Activated CD4-positive, alpha-beta T cell treated with anti-CD3 and anti-CD28 coated beads for 36 hours (primary cell): ENCODE data around the gene RASAL1. TPM values are rescaled to one million over a fixed set of nuclear protein-coding genes. Genes with fewer than 3 reads are reported as not detected.

Source experiments
- ATAC-seq: fragments of 200-7000 bp; cut with Tn5 transposase; one replicate; pipeline ENCODE4 v1.10.0; 2021; ENCODE audit warnings: mild to moderate bottlenecking, moderate library complexity
- CTCF ChIA-PET: fragments of 350-600 bp; sonication (Branson Sonifier 250); formaldehyde crosslinking; loops from one replicate; lab custom pipeline; 2021; ENCODE audit warnings: antibody characterized with exemption; lab: Charles Lee
- POLR2A ChIA-PET: fragments of 350-600 bp; sonication (Branson Sonifier 250); formaldehyde crosslinking; loops from one replicate; lab custom pipeline; 2021; ENCODE audit warnings: antibody characterized with exemption, inconsistent platforms; lab: Charles Lee
- DNase-seq: peaks from one replicate; pipeline ENCODE4 v3.0.0-alpha.2; 2020
- H3K27ac Mint-ChIP-seq: one replicate; pipeline ENCODE4 v1.8.0; 2021; ENCODE audit warnings: mixed read lengths
- H3K27me3 Mint-ChIP-seq: one replicate; pipeline ENCODE4 v1.8.0; 2021; ENCODE audit warnings: mixed read lengths
- H3K36me3 Mint-ChIP-seq: one replicate; pipeline ENCODE4 v1.8.0; 2021; ENCODE audit warnings: low read depth, mixed read lengths
- H3K4me1 Mint-ChIP-seq: one replicate; pipeline ENCODE4 v1.8.0; 2021; ENCODE audit warnings: mixed read lengths
- H3K4me3 Mint-ChIP-seq: one replicate; pipeline ENCODE4 v1.8.0; 2021; ENCODE audit warnings: mild to moderate bottlenecking, moderate library complexity, mixed read lengths
- H3K9me3 Mint-ChIP-seq: one replicate; pipeline ENCODE4 v1.8.0; 2021; ENCODE audit warnings: low read depth, mixed read lengths
- intact Hi-C, 2 experiments: fragments of 100-400 bp; cut with DNase I in 1 of 2; cut with micrococcal nuclease in 1 of 2; formaldehyde crosslinking; loops; one replicate each; pipeline versions ENCODE4 v1.14.2 to v1.15.1; 2022 to 2024; cut with DNase I, micrococcal nuclease
- total RNA-seq, 2 experiments: library from RNA; stranded (reverse); gene quantifications; one replicate each; pipeline ENCODE4 v1.2.3, GENCODE V29; 2021

Gene RASAL1
- total RNA-seq, 2 experiments from 2014 or later = 9.0 to 10.6 TPM

DNA sequence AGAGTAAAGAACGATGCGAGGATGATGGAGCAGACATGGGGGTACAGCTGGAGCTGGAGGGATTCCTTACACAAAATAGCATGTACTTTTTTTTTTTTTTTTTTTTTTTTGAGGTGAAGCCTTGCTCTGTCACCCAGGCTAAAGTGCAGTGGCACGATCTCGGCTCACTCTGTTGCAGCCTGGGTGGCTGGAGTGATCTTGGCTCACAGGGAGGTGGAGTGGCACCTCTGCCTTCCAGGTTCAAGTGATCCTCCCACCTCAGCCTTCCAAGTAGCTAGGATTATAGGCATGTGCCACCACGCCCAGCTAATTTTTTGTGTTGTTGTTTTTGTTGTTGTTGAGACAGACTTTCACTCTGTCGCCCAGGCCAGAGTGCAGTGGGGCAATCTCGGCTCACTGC is 5.1 kb upstream of the RASAL1 start:
- Mint-ChIP-seq H3K9me3 (no peaks in the 10 kb centered on the region), H3K27me3 (no peaks in the 10 kb centered on the region), H3K4me3 (no peak overlapping the region), H3K4me1 (peaks cover 21% of the 10 kb centered on the region), H3K36me3 (no peaks in the 10 kb centered on the region), H3K27ac (no peak overlapping the region)
- ATAC-seq = no peak
- CTCF ChIA-PET = interaction anchor here (0.8 kb wide), 1 partner anchor 31 kb away, joined by 3 read pairs; no protein-coding TSS in a partner anchor
- POLR2A ChIA-PET = interaction anchor here (0.6 kb wide), 1 partner anchor 120 kb away, joined by 3 read pairs; no protein-coding TSS in a partner anchor
- DNase-seq = no peak
- intact Hi-C loops = no loop called here

- intact Hi-C loops = no loop called here
- DNase-seq (no peak), ATAC-seq (no peak)
- H3K4me1 Mint-ChIP-seq = peaks cover 23% of the 10 kb centered on the region
- ChIA-PET CTCF (interaction anchor here (0.6 to 6.4 kb wide), 6 partner anchors 14 to 146 kb away, joined by 3 to 57 read pairs (median 4); no protein-coding TSS in a partner anchor), POLR2A (no interaction called here)
- no peak overlapping the region for H3K27ac Mint-ChIP-seq
- no peak overlapping the region for H3K4me3 Mint-ChIP-seq
- H3K9me3 Mint-ChIP-seq = no peaks in the 10 kb centered on the region
- no peaks in the 10 kb centered on the region for H3K27me3 Mint-ChIP-seq
- H3K36me3 Mint-ChIP-seq = no peaks in the 10 kb centered on the region
These were observed 3.3 kb upstream of the RASAL1 start for GRCh38 chr12:113138826-113139225.

- H3K27me3 Mint-ChIP-seq = no peaks in the 10 kb centered on the region
- POLR2A ChIA-PET = interaction anchor here (0.6 kb wide), 1 partner anchor 156 kb away, joined by 5 read pairs; no protein-coding TSS in a partner anchor
- no peak overlapping the region for H3K4me3 Mint-ChIP-seq
- no peaks in the 10 kb centered on the region for H3K36me3 Mint-ChIP-seq
- H3K27ac Mint-ChIP-seq = no peak overlapping the region
- CTCF ChIA-PET = interaction anchor here (0.5 to 6.4 kb wide), 7 partner anchors 15 to 829 kb away, joined by 3 to 57 read pairs (median 4); no protein-coding TSS in a partner anchor
- ATAC-seq (no peak), DNase-seq (no peak)
- no peaks in the 10 kb centered on the region for H3K9me3 Mint-ChIP-seq
- intact Hi-C loops = loop anchor here (2.0 kb wide), 2 partner anchors 15 to 1295 kb away; partner anchors contain the start of gene MAPKAPK5 (in 1 of the 2)
- H3K4me1 Mint-ChIP-seq = peaks cover 23% of the 10 kb centered on the region
These were observed 2.6 kb upstream of the RASAL1 start for GRCh38 chr12:113137861-113138783.

- POLR2A ChIA-PET = interaction anchor here (0.6 kb wide), 1 partner anchor 157 kb away, joined by 5 read pairs; no protein-coding TSS in a partner anchor
- Mint-ChIP-seq H3K36me3 (no peaks in the 10 kb centered on the region), H3K27me3 (no peaks in the 10 kb centered on the region), H3K4me3 (no peak overlapping the region), H3K9me3 (no peaks in the 10 kb centered on the region), H3K4me1 (peaks cover 18% of the 10 kb centered on the region), H3K27ac (peak overlapping the region; percentile 92)
- ATAC-seq (no peak), DNase-seq (no peak)
- intact Hi-C loops = loop anchor here (2.0 kb wide), 2 partner anchors 16 to 1294 kb away; partner anchors contain the start of gene MAPKAPK5 (in 1 of the 2)
- CTCF ChIA-PET = interaction anchor here (0.8 to 6.4 kb wide), 2 partner anchors 16 to 41 kb away, joined by 3 to 57 read pairs; no protein-coding TSS in a partner anchor
These were observed 1.5 kb upstream of the RASAL1 start for GRCh38 chr12:113136990-113137511.

DNA sequence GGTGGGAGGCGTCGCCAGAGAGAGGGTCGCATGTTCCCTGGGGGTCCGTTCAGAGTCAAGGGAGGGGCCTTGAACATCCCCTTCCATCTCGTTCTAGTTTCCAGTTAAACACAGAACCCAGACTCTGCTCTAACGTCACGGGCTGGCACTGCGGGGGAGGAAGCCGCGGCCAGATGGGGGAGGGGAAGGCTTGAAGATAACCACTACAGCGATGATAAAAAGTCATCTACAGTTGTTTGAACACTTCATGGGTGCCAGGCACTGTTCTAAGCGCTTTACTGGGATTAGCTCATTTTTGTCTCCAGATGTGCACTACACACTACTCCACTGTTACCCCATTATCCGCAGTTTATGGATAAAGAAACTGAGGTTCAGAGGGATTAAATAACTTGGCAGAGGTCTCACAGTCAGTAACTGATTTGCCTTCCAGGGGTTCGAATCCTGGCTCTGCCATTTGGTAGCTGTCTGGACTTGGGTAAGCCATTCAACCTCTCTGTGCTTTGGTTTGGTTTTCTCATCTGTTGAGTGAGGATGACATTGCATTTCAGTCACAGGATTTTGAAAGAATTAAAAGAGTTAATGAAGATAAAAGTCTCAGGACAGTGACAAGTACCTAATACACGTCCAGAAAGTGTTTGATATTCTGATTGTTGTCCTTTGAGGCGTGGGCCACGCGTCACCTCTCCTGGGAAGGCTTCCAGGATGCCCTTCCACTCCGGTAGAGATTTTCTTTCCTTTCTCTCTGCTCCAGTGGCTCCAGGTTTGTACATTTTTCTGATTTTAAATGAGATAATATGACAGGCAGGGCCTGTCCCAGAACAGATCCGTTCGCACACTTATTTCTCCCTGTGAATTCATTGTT is 798 bp upstream of the RASAL1 start:
- H3K36me3 Mint-ChIP-seq = no peaks in the 10 kb centered on the region
- ChIA-PET POLR2A (interaction anchor here (0.6 kb wide), 2 partner anchors 17 to 49 kb away, joined by 3 to 4 read pairs; partner anchors contain the start of gene DDX54), CTCF (interaction anchor here (0.7 to 6.4 kb wide), 5 partner anchors 17 to 137 kb away, joined by 3 to 57 read pairs (median 3); no protein-coding TSS in a partner anchor)
- H3K27me3 Mint-ChIP-seq = no peaks in the 10 kb centered on the region
- H3K27ac Mint-ChIP-seq = peak overlapping the region; percentile 92
- no peaks in the 10 kb centered on the region for H3K9me3 Mint-ChIP-seq
- intact Hi-C loops = loop anchor here (2.0 kb wide), 2 partner anchors 16 to 1294 kb away; partner anchors contain the start of gene MAPKAPK5 (in 1 of the 2)
- H3K4me1 Mint-ChIP-seq = peaks cover 16% of the 10 kb centered on the region
- peak overlapping the region; percentile 73 for H3K4me3 Mint-ChIP-seq
- peak; percentile 91 for DNase-seq
- peak; percentile 78 for ATAC-seq

DNA sequence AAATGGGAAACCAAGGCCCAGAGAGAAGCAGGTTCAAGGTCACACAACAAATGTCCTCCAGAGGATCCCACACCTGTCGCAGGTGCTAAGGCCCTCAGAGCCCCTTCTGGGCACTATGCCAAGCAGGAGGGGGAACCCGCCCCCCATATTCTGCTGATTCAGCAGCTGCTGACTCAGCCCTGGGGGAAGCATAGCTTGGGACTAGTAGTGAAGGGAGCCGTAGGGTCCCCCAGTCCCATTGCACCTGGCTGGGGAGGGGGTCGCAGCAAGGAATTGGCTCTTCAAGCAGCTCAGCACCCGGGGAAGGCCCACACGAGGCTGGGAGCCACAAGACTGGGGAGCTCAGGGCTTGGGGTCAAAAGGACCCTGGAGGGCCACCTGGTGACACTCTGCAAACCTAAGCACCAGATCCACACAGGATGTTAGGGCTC is 1.0 kb downstream of the RASAL1 start:
- no peak for ATAC-seq

GRCh38 chr12:113134071-113134470 is 1.5 kb downstream of the RASAL1 start:
- intact Hi-C loops = loop anchor here in 1 of 2 experiments (2.0 kb wide), 1 partner anchor 35 kb away; no protein-coding TSS in a partner anchor
- no peaks in the 10 kb centered on the region for H3K27me3 Mint-ChIP-seq
- no peak for ATAC-seq
- H3K4me1 Mint-ChIP-seq = peaks cover 19% of the 10 kb centered on the region
- DNase-seq = no peak
- CTCF ChIA-PET = interaction anchor here (0.5 to 6.4 kb wide), 7 partner anchors 9 to 291 kb away, joined by 3 to 57 read pairs (median 3); no protein-coding TSS in a partner anchor
- POLR2A ChIA-PET = no interaction called here
- H3K27ac Mint-ChIP-seq = no peak overlapping the region
- H3K36me3 Mint-ChIP-seq = no peaks in the 10 kb centered on the region
- H3K4me3 Mint-ChIP-seq = peak overlapping the region; percentile 73
- H3K9me3 Mint-ChIP-seq = no peaks in the 10 kb centered on the region

More for the DNA sequence above, 1.0 kb downstream of the RASAL1 start:
- no peaks in the 10 kb centered on the region for H3K27me3 Mint-ChIP-seq
- H3K4me1 Mint-ChIP-seq = peaks cover 18% of the 10 kb centered on the region
- POLR2A ChIA-PET = no interaction called here
- no peaks in the 10 kb centered on the region for H3K36me3 Mint-ChIP-seq
- H3K9me3 Mint-ChIP-seq = no peaks in the 10 kb centered on the region
- intact Hi-C loops = loop anchor here in 1 of 2 experiments (2.0 kb wide), 1 partner anchor 36 kb away; no protein-coding TSS in a partner anchor
- CTCF ChIA-PET = interaction anchor here (0.5 to 6.4 kb wide), 8 partner anchors 14 to 267 kb away, joined by 3 to 57 read pairs (median 4); no protein-coding TSS in a partner anchor
- peak overlapping the region; percentile 73 for H3K4me3 Mint-ChIP-seq
- no peak for DNase-seq
- H3K27ac Mint-ChIP-seq = peak overlapping the region; percentile 47

- no peak overlapping the region for H3K4me3 Mint-ChIP-seq
- H3K36me3 Mint-ChIP-seq = no peaks in the 10 kb centered on the region
- intact Hi-C loops = loop anchor here in 1 of 2 experiments (2.0 kb wide), 1 partner anchor 35 kb away; no protein-coding TSS in a partner anchor
- POLR2A ChIA-PET = no interaction called here
- CTCF ChIA-PET = interaction anchor here (0.6 to 2.4 kb wide), 5 partner anchors 9 to 292 kb away, joined by 3 to 7 read pairs (median 3); no protein-coding TSS in a partner anchor
- H3K4me1 Mint-ChIP-seq = peaks cover 19% of the 10 kb centered on the region
- no peak overlapping the region for H3K27ac Mint-ChIP-seq
- ATAC-seq (no peak), DNase-seq (no peak)
- H3K27me3 Mint-ChIP-seq = no peaks in the 10 kb centered on the region
- no peaks in the 10 kb centered on the region for H3K9me3 Mint-ChIP-seq
These were observed 1.9 kb downstream of the RASAL1 start for GRCh38 chr12:113133666-113134065.

GRCh38 chr12:113133036-113133435 is 2.5 kb downstream of the RASAL1 start:
- DNase-seq (no peak), ATAC-seq (no peak)
- ChIA-PET CTCF (interaction anchor here (1.0 to 2.4 kb wide), 3 partner anchors 10 to 292 kb away, joined by 3 to 7 read pairs (median 4); no protein-coding TSS in a partner anchor), POLR2A (no interaction called here)
- H3K4me3 Mint-ChIP-seq = no peak overlapping the region
- H3K4me1 Mint-ChIP-seq = peaks cover 19% of the 10 kb centered on the region
- no peaks in the 10 kb centered on the region for H3K36me3 Mint-ChIP-seq
- no peaks in the 10 kb centered on the region for H3K27me3 Mint-ChIP-seq
- no peaks in the 10 kb centered on the region for H3K9me3 Mint-ChIP-seq
- intact Hi-C loops = no loop called here
- no peak overlapping the region for H3K27ac Mint-ChIP-seq

GRCh38 chr12:113131556-113131955 is 4.0 kb downstream of the RASAL1 start:
- no peaks in the 10 kb centered on the region for H3K9me3 Mint-ChIP-seq
- no peak for ATAC-seq
- H3K4me3 Mint-ChIP-seq = no peak overlapping the region
- ChIA-PET POLR2A (no interaction called here), CTCF (interaction anchor here (0.6 kb wide), 1 partner anchor 594 kb away, joined by 3 read pairs; no protein-coding TSS in a partner anchor)
- DNase-seq = no peak
- intact Hi-C loops = no loop called here
- no peaks in the 10 kb centered on the region for H3K27me3 Mint-ChIP-seq
- H3K27ac Mint-ChIP-seq = no peak overlapping the region
- peaks cover 14% of the 10 kb centered on the region for H3K4me1 Mint-ChIP-seq
- no peaks in the 10 kb centered on the region for H3K36me3 Mint-ChIP-seq
